ENCODE results near the gene DOHH.

- TF ChIP-seq POLR2A (IDR thresholded peaks at IDR 0.05) = no peak
- TF ChIP-seq, protein P1, sequence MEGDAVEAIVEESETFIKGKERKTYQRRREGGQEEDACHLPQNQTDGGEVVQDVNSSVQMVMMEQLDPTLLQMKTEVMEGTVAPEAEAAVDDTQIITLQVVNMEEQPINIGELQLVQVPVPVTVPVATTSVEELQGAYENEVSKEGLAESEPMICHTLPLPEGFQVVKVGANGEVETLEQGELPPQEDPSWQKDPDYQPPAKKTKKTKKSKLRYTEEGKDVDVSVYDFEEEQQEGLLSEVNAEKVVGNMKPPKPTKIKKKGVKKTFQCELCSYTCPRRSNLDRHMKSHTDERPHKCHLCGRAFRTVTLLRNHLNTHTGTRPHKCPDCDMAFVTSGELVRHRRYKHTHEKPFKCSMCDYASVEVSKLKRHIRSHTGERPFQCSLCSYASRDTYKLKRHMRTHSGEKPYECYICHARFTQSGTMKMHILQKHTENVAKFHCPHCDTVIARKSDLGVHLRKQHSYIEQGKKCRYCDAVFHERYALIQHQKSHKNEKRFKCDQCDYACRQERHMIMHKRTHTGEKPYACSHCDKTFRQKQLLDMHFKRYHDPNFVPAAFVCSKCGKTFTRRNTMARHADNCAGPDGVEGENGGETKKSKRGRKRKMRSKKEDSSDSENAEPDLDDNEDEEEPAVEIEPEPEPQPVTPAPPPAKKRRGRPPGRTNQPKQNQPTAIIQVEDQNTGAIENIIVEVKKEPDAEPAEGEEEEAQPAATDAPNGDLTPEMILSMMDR (IDR thresholded peaks at IDR 0.05) = no peak
- TF ChIP-seq EP300 (IDR thresholded peaks at IDR 0.05) = no peak
- TF ChIP-seq POLR2AphosphoS5 (IDR thresholded peaks at IDR 0.05) = no peak
These were observed 20.0 kb upstream of the DOHH start for GRCh38 chr19:3520166-3521103.

Measured in gastroesophageal sphincter (tissue), 3 donors.